Measurements from ENCODE around the gene REV1.

GRCh38 chr2:99471654-99472599 lies 17.9 kb downstream of the REV1 start:
- TF ChIP-seq CTCF (IDR thresholded peaks at IDR 0.05) (no peak), POLR2A (IDR thresholded peaks at IDR 0.05) (no peak), POLR2AphosphoS5 (IDR thresholded peaks at IDR 0.05) (no peak)
